ENCODE results near the gene UBE4B. TPM values are rescaled to one million over a fixed set of nuclear protein-coding genes. Genes with fewer than 3 reads are reported as not detected.

UBE4B gene
- total and polyA plus RNA-seq, 9 of the 15 experiments (the other 6 are each of a cell fraction or from before 2014, with no cell fraction given) = 11.7 to 73.7 (median 40.1) TPM

GRCh38 chr1:10209905-10210810, 177.4 kb downstream of the UBE4B start, which contains the start of gene KIF1B (continued):
- TF ChIP-seq NELFE (IDR thresholded peaks at IDR 0.05; ENCODE audit: insufficient read depth, insufficient read length) (no peak), TBP (optimal IDR thresholded peaks at IDR 0.05; ENCODE audit: low read depth, low read length) (peak; percentile 87), ZNF766 (CRISPR knock-in tag; conservative IDR thresholded peaks at IDR 0.05) (no peak), MGA (IDR thresholded peaks at IDR 0.05) (no peak; the same call in 1 of the 2 replicates), NR4A1 (CRISPR knock-in tag; IDR thresholded peaks at IDR 0.05) (no peak), NR4A1 (tag; IDR thresholded peaks at IDR 0.05) (0 out of 2 replicates have a peak, but pooled peaks have one; percentile 19), XRCC4 (IDR thresholded peaks at IDR 0.05; ENCODE audit: extremely low read depth, insufficient read depth, insufficient read length) (no peak), ZNF280B (CRISPR knock-in tag; IDR thresholded peaks at IDR 0.05) (no peak), ZHX1 (conservative IDR thresholded peaks at IDR 0.05; ENCODE audit: low read length) (no peak), RBM15 (IDR thresholded peaks at IDR 0.05; ENCODE audit: insufficient read depth, low read length) (no peak), U2AF2 (optimal IDR thresholded peaks at IDR 0.05; ENCODE audit: low read depth, low read length) (no peak)

Data from K562 (cell line).